Epithelial cell of proximal tubule (primary cell): ENCODE results near the gene MYO3B. TPM values are rescaled to one million over a fixed set of nuclear protein-coding genes. Genes with fewer than 3 reads are reported as not detected.

Source experiments
- DNase-seq: peaks from one replicate; pipeline ENCODE4 v3.0.0-alpha.2; 2011; ENCODE audit warnings: low read depth
- H3K4me3 ChIP-seq: 2 replicates; pipeline ENCODE4 v1.5.1; 2011; ENCODE audit warnings: low read depth, mild to moderate bottlenecking, low read length
- CTCF ChIP-seq: conservative IDR thresholded peaks from 2 replicates; pipeline ENCODE4 v1.5.1; 2012; ENCODE audit warnings: low read depth, mild to moderate bottlenecking, low read length
- total RNA-seq: library from RNA; depleted of rRNA; stranded (reverse); fragments of >200 nt; gene quantifications from 2 replicates; pipeline ENCODE4 v1.2.3, GENCODE V29; 2015

MYO3B gene
- total RNA-seq, 1 donor from 2014 or later: 0.35 TPM

GRCh38 chr2:170243118-170243837 is 65.3 kb downstream of the MYO3B start:
- no peak overlapping the region for H3K4me3 ChIP-seq
- TF ChIP-seq CTCF: no peak
- no peak for DNase-seq

GRCh38 chr2:170243898-170244297 is 66.0 kb downstream of the MYO3B start:
- H3K4me3 ChIP-seq: no peak overlapping the region
- no peak for TF ChIP-seq CTCF
- no peak for DNase-seq

- no peak overlapping the region for H3K4me3 ChIP-seq
- no peak for TF ChIP-seq CTCF
- no peak for DNase-seq
Measured at GRCh38 chr2:170244555-170244954, 66.6 kb downstream of the MYO3B start.

GRCh38 chr2:170245312-170245711 is 67.4 kb downstream of the MYO3B start:
- no peak overlapping the region for H3K4me3 ChIP-seq
- no peak for DNase-seq
- TF ChIP-seq CTCF: no peak

GRCh38 chr2:170247333-170247732 is 69.4 kb downstream of the MYO3B start:
- no peak overlapping the region for H3K4me3 ChIP-seq
- TF ChIP-seq CTCF: no peak

GRCh38 chr2:170247882-170248393 is 70.0 kb downstream of the MYO3B start:
- TF ChIP-seq CTCF: no peak
- DNase-seq: no peak
- H3K4me3 ChIP-seq: no peak overlapping the region

More at GRCh38 chr2:170247333-170247732, 69.4 kb downstream of the MYO3B start:
- DNase-seq: no peak
